ENCODE measurements around the gene RPL6.

The RPL6 gene

GRCh38 chr12:112427760-112428159 lies 18.4 kb upstream of the RPL6 start:
- no peak for TF ChIP-seq CTCF (IDR thresholded peaks at IDR 0.05; ENCODE audit: control insufficient read depth, extremely low read depth, insufficient read depth)
- DNase-seq (ENCODE audit: low read depth), result no peak
- H3K4me3 ChIP-seq (ENCODE audit: low read depth, low read length), result no peak overlapping the region

GRCh38 chr12:112425582-112426382 lies 16.4 kb upstream of the RPL6 start:
- DNase-seq (ENCODE audit: low read depth), result no peak
- no peak for TF ChIP-seq CTCF (IDR thresholded peaks at IDR 0.05; ENCODE audit: control insufficient read depth, extremely low read depth, insufficient read depth)
- no peak overlapping the region for H3K4me3 ChIP-seq (ENCODE audit: low read depth, low read length)

- no peak for DNase-seq (ENCODE audit: low read depth)
- H3K4me3 ChIP-seq (ENCODE audit: low read depth, low read length), result no peak overlapping the region
- no peak for TF ChIP-seq CTCF (IDR thresholded peaks at IDR 0.05; ENCODE audit: control insufficient read depth, extremely low read depth, insufficient read depth)
Observed at GRCh38 chr12:112424126-112424525, 14.7 kb upstream of the RPL6 start.

- no peak for TF ChIP-seq CTCF (IDR thresholded peaks at IDR 0.05; ENCODE audit: control insufficient read depth, extremely low read depth, insufficient read depth)
- no peak overlapping the region for H3K4me3 ChIP-seq (ENCODE audit: low read depth, low read length)
- no peak for DNase-seq (ENCODE audit: low read depth)
Observed at GRCh38 chr12:112422531-112422930, 13.1 kb upstream of the RPL6 start.

- no peak overlapping the region for H3K4me3 ChIP-seq (ENCODE audit: low read depth, low read length)
- no peak for DNase-seq (ENCODE audit: low read depth)
- no peak for TF ChIP-seq CTCF (IDR thresholded peaks at IDR 0.05; ENCODE audit: control insufficient read depth, extremely low read depth, insufficient read depth)
Observed at GRCh38 chr12:112421363-112421762, 12.0 kb upstream of the RPL6 start.

- no peak overlapping the region for H3K4me3 ChIP-seq (ENCODE audit: low read depth, low read length)
- TF ChIP-seq CTCF (IDR thresholded peaks at IDR 0.05; ENCODE audit: control insufficient read depth, extremely low read depth, insufficient read depth), result no peak
- no peak for DNase-seq (ENCODE audit: low read depth)
Observed at GRCh38 chr12:112420740-112421139, 11.3 kb upstream of the RPL6 start.

All from LNCaP clone FGC (cell line).